ACC112 (cell line): ENCODE results near the gene RASA2.
"Not testable (repeated sequence)": the region's sequence is repeated elsewhere in the genome, so short reads cannot be mapped to it uniquely, and the experiment has no call there.

Experiments
- H2AFZ ChIP-seq: fragments of 200-600 bp; sonication (generic); one replicate; pipeline ENCODE4 v1.6.0; 2017; ENCODE audit warnings: antibody characterized with exemption, low read length; ENCODE audit not compliant: unreplicated experiment
- H3K27ac ChIP-seq: fragments of 200-600 bp; sonication (generic); 2 replicates; pipeline ENCODE4 v1.5.1; 2014; ENCODE audit warnings: low read depth, mild to moderate bottlenecking, antibody characterized with exemption, low read length, moderate library complexity
- H3K27me3 ChIP-seq: fragments of 200-600 bp; sonication (generic); 2 replicates; pipeline ENCODE4 v1.6.1; 2014; ENCODE audit warnings: mild to moderate bottlenecking, antibody characterized with exemption, low read length, moderate library complexity, mixed read lengths; ENCODE audit not compliant: insufficient read depth
- H3K36me3 ChIP-seq: fragments of 200-600 bp; sonication (generic); 2 replicates; pipeline ENCODE4 v1.6.1; 2016; ENCODE audit warnings: mild to moderate bottlenecking, antibody characterized with exemption, low read length, moderate library complexity, mixed read lengths; ENCODE audit not compliant: insufficient read depth
- H3K4me1 ChIP-seq: fragments of 200-600 bp; sonication (generic); one replicate; pipeline ENCODE4 v1.6.1; 2016; ENCODE audit warnings: low read length, mixed read lengths; ENCODE audit not compliant: insufficient read depth, unreplicated experiment, control insufficient read depth
- H3K4me3 ChIP-seq: fragments of 200-600 bp; sonication (generic); 2 replicates; pipeline ENCODE4 v1.5.1; 2014; ENCODE audit warnings: mild to moderate bottlenecking, low read depth, low read length
- H3K79me2 ChIP-seq: fragments of 200-600 bp; sonication (generic); one replicate; pipeline ENCODE4 v1.6.0; 2016; ENCODE audit warnings: low read length; ENCODE audit not compliant: control insufficient read depth, unreplicated experiment, insufficient read depth

The RASA2 gene

GRCh38 chr3:141459008-141459407 lies 27.8 kb upstream of the RASA2 start:
- peaks cover 19% of the 10 kb centered on the region for H3K4me1 ChIP-seq
- H2AFZ ChIP-seq = no peak overlapping the region
- H3K36me3 ChIP-seq = no peaks in the 10 kb centered on the region
- no peaks in the 10 kb centered on the region for H3K79me2 ChIP-seq
- H3K27me3 ChIP-seq = no peaks in the 10 kb centered on the region
- no peak overlapping the region for H3K27ac ChIP-seq
- H3K4me3 ChIP-seq = no peak overlapping the region

DNA sequence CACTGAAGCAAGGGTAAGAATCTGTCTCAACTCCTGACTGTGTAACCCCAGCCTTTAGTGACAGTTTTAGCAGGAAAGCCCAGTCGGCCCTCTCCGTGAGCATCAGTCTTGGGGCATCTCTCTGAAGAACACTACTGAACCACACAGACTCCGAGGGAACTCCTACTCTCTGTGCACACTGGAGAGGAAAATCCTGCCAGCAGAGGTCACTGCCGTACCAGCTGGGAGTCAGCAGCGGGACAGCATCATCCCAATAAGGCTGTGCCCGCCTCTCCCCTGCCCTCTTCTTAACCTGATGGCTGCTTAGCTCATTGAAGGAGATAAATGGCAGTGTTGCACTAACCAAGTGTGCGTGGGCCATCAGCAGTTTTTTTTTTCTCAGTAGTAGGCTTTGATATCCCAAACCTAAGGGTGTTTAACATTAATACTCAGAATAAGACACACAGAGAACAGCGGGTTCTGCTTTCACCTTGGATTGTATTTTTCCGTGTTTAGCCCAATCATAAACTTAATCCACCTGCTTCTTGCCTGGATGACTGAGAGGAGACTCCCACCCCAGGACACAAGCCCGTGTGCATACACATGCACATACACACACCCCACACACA lies 26.6 kb upstream of the RASA2 start:
- no peak overlapping the region for H3K4me3 ChIP-seq
- H3K36me3 ChIP-seq = no peaks in the 10 kb centered on the region
- H3K4me1 ChIP-seq = peaks cover 9% of the 10 kb centered on the region
- peak overlapping the region; percentile 67 for H2AFZ ChIP-seq
- H3K27ac ChIP-seq = no peak overlapping the region
- H3K27me3 ChIP-seq = no peaks in the 10 kb centered on the region
- H3K79me2 ChIP-seq = no peaks in the 10 kb centered on the region

DNA sequence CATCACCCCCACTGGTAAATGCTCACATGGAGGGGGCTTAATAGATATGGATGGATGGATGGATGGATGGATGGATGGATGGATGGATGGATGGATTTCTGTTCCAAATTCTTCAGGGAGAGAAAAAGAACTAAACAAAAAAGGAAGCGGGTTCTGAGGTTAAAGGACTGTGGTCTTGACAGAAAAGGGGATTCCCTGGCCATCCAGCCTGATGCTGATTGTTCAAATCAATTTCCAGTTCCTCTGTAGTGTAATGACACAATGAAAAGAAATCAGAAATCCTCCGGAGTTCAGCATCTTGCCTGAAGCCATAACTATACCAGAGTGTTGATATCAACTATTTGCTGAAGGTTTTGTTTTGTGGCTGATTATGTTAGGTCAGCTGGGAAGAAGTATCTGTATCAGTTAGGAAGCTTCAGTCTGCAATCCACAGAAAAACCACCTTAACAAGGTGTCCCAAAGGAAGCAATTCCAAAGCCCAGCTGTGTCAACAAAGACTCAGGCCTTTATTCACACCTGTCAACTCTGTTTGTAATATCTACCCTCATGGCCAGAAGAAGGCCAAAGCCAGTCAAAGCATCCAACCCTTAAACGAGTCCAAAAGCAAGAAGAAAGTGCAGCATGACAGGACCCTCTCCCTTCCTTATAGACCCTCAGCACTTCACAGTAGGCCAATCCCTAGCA lies 24.5 kb upstream of the RASA2 start:
- Histone ChIP-seq H3K79me2 (no peaks in the 10 kb centered on the region), H3K4me3 (no peak overlapping the region), H3K27me3 (no peaks in the 10 kb centered on the region), H2AFZ (no peak overlapping the region), H3K27ac (no peak overlapping the region), H3K4me1 (peaks cover 12% of the 10 kb centered on the region), H3K36me3 (no peaks in the 10 kb centered on the region)

DNA sequence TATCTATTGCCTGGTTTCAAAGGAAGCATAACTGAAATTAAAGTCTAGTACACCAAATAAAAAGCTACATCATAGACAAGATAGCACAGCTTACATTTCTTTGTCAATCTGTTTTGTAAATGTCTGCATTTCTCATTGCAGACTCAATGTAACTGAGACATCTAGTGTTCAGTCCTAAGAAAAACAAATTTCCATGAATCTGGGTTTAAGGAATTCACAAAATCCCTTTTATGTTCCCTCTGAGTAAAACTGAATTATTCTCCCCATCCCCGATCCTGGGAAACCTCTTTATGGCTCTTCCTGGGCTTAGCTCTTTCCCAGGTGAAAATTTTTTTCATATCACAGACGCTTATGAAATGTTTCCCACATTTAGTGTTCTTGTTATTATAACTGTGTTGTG lies 21.6 kb upstream of the RASA2 start:
- no peaks in the 10 kb centered on the region for H3K27me3 ChIP-seq
- H3K79me2 ChIP-seq = no peaks in the 10 kb centered on the region
- peaks cover 6% of the 10 kb centered on the region for H3K4me1 ChIP-seq
- no peak overlapping the region for H3K27ac ChIP-seq
- H3K36me3 ChIP-seq = no peaks in the 10 kb centered on the region
- peak overlapping the region; percentile 80 for H2AFZ ChIP-seq
- H3K4me3 ChIP-seq = no peak overlapping the region

GRCh38 chr3:141466633-141467169 lies 20.1 kb upstream of the RASA2 start:
- Histone ChIP-seq H3K36me3 (no peaks in the 10 kb centered on the region), H3K79me2 (no peaks in the 10 kb centered on the region), H3K27ac (no peak overlapping the region), H3K4me3 (no peak overlapping the region), H3K27me3 (no peaks in the 10 kb centered on the region), H3K4me1 (peaks cover 15% of the 10 kb centered on the region), H2AFZ (no peak overlapping the region)

DNA sequence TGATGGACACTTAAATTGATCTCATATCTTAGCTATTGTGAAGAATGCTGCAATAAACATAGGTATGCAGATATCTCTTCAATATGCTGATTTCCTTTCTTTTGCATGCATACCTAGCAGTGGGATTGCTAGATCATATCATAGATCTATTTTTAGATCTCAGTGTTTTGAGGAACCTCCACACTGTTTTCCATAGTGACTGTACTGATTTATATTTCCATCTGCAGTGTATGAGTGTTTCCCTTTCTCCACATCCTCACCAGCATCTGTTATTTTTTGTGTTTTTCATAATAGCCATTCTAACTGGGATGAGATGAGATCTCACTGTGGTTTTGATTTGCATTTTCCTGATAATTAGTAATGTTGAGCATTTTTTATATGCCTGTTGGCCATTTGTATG lies 17.1 kb upstream of the RASA2 start:
- Histone ChIP-seq H3K27me3 (no peaks in the 10 kb centered on the region), H3K4me3 (no peak overlapping the region), H3K36me3 (no peaks in the 10 kb centered on the region), H3K4me1 (peaks cover 15% of the 10 kb centered on the region), H2AFZ (no peak overlapping the region), H3K79me2 (no peaks in the 10 kb centered on the region), H3K27ac (no peak overlapping the region)

DNA sequence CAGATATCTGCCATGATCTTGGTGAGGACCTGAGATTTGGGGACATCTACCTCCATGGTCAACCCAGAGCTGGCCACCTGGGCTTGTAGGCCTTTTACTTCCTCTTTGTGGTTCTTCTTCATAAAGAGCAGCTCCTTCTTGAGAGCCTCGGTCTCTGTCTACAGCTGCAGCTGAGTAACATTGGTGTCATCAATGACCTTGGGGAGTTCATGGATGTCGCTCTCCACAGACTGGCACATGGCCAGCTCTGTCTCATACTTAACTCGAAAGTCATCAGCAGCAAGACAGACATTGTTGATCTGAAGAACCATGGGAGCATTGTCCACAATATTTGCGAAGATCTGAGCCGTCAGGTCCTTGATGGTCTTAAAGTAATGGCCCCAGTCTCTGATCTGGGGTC lies 15.7 kb upstream of the RASA2 start:
- Histone ChIP-seq H3K27me3 (no peaks in the 10 kb centered on the region), H3K4me3 (no peak overlapping the region), H3K36me3 (no peaks in the 10 kb centered on the region), H3K27ac (no peak overlapping the region), H2AFZ (no peak overlapping the region), H3K4me1 (peaks cover 9% of the 10 kb centered on the region), H3K79me2 (no peaks in the 10 kb centered on the region)

- Histone ChIP-seq H2AFZ (no peak overlapping the region), H3K27ac (no peak overlapping the region), H3K4me3 (no peak overlapping the region)
Measured at GRCh38 chr3:141476033-141476432, 10.8 kb upstream of the RASA2 start.

GRCh38 chr3:141477224-141477623 lies 9.6 kb upstream of the RASA2 start:
- Histone ChIP-seq H3K4me1 (peaks cover 10% of the 10 kb centered on the region), H3K36me3 (no peaks in the 10 kb centered on the region), H3K79me2 (no peaks in the 10 kb centered on the region), H3K27me3 (no peaks in the 10 kb centered on the region), H3K4me3 (no peak overlapping the region), H3K27ac (no peak overlapping the region; the same call in 1 of the 2 replicates), H2AFZ (peak overlapping the region; percentile 12)

More at GRCh38 chr3:141476033-141476432, 10.8 kb upstream of the RASA2 start:
- Histone ChIP-seq H3K4me1 (peaks cover 11% of the 10 kb centered on the region), H3K27me3 (no peaks in the 10 kb centered on the region), H3K36me3 (no peaks in the 10 kb centered on the region), H3K79me2 (no peaks in the 10 kb centered on the region)

DNA sequence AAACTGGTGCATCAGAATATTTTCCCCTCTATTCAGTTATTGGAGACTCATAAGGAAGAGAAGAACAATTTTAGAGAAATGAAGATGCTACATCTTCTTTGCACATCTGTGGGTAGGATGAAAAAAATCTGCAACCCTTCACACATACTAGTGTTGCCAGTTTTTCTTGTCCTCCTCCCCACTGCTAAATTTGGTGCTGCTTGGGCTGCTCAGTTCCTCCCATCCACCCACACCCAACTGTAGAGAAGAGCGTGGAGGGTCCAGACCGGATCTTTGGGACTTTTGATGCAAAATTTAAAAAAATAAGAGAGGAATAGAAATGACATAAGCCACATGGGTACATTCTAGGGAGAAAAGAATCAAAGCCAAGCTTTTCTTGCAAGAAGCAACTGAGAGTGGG lies 8.7 kb upstream of the RASA2 start:
- H3K36me3 ChIP-seq = no peaks in the 10 kb centered on the region
- no peak overlapping the region for H2AFZ ChIP-seq
- no peaks in the 10 kb centered on the region for H3K79me2 ChIP-seq
- peaks cover 18% of the 10 kb centered on the region for H3K4me1 ChIP-seq
- no peaks in the 10 kb centered on the region for H3K27me3 ChIP-seq
- no peak overlapping the region for H3K27ac ChIP-seq
- no peak overlapping the region for H3K4me3 ChIP-seq

- peaks cover 24% of the 10 kb centered on the region for H3K4me1 ChIP-seq
- H3K36me3 ChIP-seq, H3K79me2 ChIP-seq, H2AFZ ChIP-seq, H3K27me3 ChIP-seq, H3K27ac ChIP-seq, H3K4me3 ChIP-seq: not testable (repeated sequence)
Measured at GRCh38 chr3:141478840-141479239, 8.0 kb upstream of the RASA2 start.
